GM19468 (cell line): ENCODE measurements around the gene ERICH4.
"Not testable (repeated sequence)": the region's sequence is repeated elsewhere in the genome, so short reads cannot be mapped to it uniquely, and the experiment has no call there.

Experiments
- ATAC-seq: cut with Tn5 transposase; IDR thresholded peaks from one replicate; pipeline ENCODE4 v1.9.1; 2021; ENCODE audit warnings: mild to moderate bottlenecking, moderate library complexity, moderate number of reproducible peaks; ENCODE audit not compliant: unreplicated experiment; ENCODE audit errors: extremely low read depth

ERICH4 gene

GRCh38 chr19:41462497-41462896 is 19.5 kb downstream of the ERICH4 start:
- no peak for ATAC-seq

DNA sequence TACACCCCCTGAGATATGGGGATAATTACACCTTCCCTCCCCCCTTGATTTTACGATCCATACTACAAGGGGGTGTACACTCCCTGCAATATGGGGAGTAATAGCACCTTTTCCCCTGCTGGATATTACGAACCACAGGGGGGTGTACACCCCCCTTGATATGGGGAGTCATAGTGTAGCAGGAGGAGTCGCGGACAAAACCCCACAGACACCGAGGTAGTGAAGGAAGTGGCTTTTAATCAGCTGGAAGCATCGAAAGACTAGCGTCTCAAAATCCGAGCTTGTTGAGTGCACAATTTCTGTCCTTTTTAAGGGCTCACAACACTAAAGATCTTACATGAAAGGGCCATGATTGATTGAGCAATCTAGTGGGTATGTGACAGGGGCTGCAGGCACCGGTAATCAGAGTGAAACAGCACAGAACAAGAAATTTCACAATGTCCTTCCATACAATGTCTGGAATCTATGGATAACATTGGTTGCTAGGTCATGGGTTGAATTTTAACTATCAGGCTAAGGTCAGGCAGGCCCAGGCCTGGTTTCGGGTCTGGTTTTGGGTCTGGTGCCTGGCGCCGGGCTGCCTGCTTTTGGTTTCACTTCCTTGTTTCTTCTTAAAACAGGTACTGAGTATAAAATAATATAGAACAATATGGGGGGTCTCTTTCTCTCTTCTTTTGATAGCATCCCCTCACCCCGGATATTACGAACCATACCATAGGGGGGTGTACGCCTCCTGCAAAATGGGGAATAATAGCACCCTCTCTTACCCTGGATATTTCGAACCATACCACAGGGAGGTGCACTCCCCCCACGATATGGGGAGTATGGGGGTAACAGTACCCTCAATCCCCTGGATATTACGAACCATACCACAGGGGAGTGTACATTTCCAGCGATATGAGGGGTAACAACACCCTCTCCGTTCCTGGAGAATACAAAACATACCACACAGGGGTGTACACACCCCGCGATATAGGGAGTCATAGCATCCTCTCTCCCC is 20.6 kb downstream of the ERICH4 start:
- not testable (repeated sequence) for ATAC-seq

DNA sequence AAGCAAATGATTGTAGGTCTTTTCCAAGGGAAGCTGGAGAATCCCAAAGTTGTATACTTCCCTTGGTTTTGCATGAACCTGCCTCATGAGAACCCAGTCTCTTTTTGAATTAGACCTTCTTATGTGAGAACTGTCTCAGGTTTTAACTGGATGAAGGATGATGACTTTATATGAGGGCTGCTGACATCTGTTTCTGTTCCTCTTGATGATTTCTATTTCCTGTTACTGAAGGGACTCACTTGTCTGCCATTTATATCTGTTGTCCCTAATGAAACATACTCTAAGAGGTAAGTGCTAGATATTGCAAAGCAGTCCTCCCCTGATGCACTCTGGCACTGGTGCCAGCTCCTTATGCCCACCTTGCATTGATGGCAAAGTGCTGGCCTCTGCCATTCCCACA is 33.6 kb downstream of the ERICH4 start:
- no peak for ATAC-seq

DNA sequence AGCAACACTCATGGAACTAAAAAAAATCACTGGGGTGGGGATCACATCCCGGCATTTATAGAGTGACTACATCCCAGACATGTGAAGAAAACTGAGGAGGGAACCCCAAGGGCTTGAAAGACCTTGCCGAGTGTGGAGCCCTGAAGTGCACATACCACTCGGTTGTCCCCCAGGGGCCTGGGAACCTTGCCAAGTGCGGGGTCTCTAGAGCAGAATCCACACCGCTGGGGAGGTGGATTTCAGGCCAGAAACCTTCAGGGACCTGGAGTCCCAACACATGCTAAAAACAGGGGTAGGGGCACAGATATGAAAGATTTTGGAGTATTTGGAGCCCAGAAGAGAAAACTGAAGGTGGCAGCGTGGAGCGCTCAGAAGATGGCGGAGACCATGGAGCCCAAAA is 35.2 kb downstream of the ERICH4 start:
- ATAC-seq: no peak

DNA sequence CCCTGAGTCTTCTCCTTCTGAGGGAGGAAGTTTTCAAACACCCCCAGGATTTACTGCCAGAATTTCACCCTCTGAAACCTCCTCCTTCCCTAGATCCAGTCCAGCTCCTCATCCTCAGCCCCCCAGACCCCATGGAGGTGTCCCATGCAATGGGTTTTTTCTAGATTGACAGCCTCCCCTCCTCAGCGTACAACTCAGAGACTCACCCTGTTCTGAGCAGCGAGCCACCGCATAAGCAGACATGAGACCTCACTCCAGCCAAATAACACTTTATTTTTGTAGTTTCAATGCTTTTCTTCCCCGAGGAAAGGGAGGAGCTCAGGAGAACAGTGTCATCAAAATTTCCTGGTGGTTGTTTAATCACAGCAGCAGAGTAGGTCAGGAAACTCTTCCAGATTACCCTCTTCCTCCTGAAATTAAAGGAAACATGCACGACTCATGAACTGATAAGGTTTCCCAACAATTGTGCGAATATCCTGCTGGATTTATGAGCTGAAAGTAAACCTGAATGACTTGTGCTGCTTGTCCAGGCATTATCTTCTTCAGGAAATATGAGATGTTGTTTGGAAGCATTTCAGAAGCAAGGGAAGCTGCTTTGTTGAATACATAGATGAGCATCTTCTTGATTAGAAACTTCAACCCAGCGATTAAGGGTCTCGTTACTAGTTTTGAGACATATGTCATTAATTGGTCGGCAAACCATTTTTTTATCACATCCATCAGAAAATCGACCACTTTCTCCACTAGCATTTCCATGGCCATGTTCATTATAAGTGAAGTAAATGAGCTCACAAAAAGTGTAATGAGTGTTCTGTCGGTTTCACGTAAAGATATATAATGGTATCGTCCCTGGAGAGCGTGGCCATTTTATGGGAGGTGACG is 36.2 kb downstream of the ERICH4 start:
- ATAC-seq: no peak

DNA sequence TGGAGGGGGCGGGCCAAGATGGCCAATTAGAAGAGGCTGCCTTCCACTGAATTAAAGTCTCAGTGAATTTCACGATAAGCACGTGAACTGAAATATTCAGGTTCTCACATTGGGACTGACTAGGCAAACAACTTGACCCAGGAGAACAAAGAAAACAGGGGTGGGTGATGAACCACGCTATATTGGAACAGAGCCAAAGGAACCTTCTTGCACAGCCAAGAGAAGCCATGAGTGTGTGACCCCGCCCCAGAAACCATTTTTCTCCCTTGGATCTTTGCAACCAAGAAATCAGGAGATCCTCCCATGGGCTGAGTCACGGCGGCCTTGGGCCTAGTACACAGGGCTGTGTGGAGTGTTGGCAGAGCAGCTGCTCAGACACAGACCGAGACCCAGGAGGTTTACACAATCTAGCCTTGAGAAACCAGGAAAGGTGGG is 36.8 kb downstream of the ERICH4 start:
- ATAC-seq: no peak

- ATAC-seq: no peak
These were observed 37.4 kb downstream of the ERICH4 start for GRCh38 chr19:41480336-41480735.

DNA sequence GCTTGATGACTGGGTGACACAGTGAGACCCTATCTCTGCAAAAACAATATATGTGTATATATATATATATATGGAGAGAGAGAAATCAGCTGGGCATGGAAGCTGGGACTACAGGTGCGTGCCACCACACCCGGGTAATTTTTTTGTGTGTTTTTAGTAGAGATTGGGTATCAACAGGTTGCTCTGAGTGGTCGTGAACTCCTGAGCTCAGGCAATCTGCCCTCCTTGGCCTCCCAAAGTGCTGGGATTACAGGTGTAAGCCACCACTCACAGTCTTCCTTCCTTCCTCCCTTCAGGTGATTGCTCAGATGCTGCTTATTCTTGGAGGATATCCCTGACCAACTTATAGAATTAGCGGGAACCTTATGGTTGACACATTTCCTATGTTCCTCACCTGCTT is 41.9 kb downstream of the ERICH4 start:
- no peak for ATAC-seq

DNA sequence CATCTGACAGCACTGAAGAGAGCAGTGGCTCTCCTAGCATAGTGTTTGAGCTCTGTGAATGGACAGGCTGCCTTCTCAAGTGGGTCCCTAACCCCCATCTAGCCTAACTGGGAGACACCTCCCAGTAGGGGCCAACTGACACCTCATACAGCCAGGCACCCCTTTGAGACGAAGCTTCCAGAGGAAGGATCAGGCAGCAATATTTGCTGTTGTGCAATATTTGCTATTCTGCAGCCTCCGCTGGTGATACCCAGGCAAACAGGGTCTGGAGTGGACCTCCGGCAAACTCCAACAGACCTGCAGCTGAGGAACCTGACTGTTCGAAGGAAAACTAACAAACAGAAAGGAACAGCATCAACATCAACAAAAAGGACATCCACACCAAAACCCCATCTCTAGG is 44.0 kb downstream of the ERICH4 start:
- ATAC-seq: not testable (repeated sequence)

DNA sequence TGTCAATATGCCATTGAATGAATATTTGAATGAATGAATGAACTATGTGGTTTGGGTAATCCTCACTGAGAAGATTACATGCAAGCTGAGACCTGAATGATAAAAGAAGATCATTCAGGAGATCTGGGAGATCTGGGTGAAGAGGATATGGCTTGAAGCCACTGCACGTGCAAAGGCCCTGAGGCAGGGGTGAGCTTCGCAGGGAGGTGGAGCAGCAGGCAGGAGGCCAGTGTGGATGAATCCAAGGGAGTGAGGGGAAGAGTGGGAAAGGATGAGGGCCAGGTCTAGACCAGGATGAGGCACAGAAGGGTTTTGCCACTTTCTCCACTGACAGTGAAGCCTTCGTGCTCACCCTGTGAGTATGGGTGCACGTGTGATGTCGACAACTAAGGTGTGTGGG is 49.9 kb downstream of the ERICH4 start:
- no peak for ATAC-seq
